ENCODE measurements around the gene GGACT.
"Not testable (repeated sequence)": the region's sequence is repeated elsewhere in the genome, so short reads cannot be mapped to it uniquely, and the experiment has no call there.

Gene GGACT

DNA sequence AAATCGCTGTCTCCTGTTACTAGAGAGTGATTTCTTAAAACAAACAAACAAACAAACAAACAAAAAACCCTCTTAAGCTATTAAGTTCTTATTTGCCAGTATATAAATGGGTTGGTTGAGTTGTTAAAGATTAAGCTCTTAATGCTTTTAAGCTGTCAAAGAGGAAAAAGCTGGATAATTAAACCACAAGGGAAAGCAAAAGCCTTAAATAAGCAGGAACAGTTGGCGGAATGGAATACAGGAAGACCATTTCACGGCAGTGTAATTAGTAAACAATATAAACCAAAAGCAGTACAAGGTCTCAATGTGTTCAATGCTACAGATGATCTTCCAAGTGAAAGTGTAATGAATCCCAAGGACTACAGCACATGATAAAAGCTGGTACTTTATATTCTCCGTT, 32.2 kb upstream of the GGACT start:
- no peaks in the 10 kb centered on the region for H3K27me3 ChIP-seq (ENCODE audit: control insufficient read depth, insufficient read depth, low read length, poor library complexity, severe bottlenecking)
- no peak overlapping the region for H3K27ac ChIP-seq (ENCODE audit: insufficient read depth, low read depth, low read length, poor library complexity, severe bottlenecking)
- H3K36me3 ChIP-seq (ENCODE audit: control insufficient read depth, insufficient read depth, low read length) = peaks cover 29% of the 10 kb centered on the region
- H3K9me3 ChIP-seq (ENCODE audit: control insufficient read depth, low read length) = no peaks in the 10 kb centered on the region
- H3K4me3 ChIP-seq (ENCODE audit: insufficient read depth, low read depth, low read length) = no peak overlapping the region
- WGBS, 2 experiments = 90 to 100% methylated on average over 4 of the region's 4 CpGs
- H3K4me1 ChIP-seq (ENCODE audit: control insufficient read depth, insufficient read depth, low read length) = no peaks in the 10 kb centered on the region

DNA sequence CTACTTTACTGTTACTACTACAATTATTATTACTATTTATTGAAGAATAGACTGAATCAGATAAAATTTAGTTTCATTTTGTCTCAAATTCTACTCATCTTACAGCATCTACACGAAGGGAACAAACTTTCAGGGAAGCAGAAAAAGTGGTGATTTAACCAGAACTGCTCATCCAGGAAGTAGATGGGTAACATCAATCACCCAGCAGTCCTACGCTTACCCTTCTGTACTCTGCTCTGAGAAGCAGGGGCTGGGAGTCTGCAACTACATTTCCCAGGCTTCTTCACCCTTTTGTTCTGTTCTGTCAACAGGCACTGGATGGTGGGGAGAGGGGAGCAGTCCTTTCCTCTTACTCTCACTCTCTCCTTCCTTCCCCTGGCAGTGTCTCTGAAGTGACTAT, 31.4 kb upstream of the GGACT start:
- WGBS, 2 experiments = 93 to 96% methylated on average over 2 of the region's 2 CpGs
- Histone ChIP-seq H3K9me3 (ENCODE audit: control insufficient read depth, low read length) (no peaks in the 10 kb centered on the region), H3K27me3 (ENCODE audit: control insufficient read depth, insufficient read depth, low read length, poor library complexity, severe bottlenecking) (no peaks in the 10 kb centered on the region), H3K27ac (ENCODE audit: insufficient read depth, low read depth, low read length, poor library complexity, severe bottlenecking) (no peak overlapping the region), H3K4me3 (ENCODE audit: insufficient read depth, low read depth, low read length) (no peak overlapping the region), H3K4me1 (ENCODE audit: control insufficient read depth, insufficient read depth, low read length) (no peaks in the 10 kb centered on the region), H3K36me3 (ENCODE audit: control insufficient read depth, insufficient read depth, low read length) (peaks cover 21% of the 10 kb centered on the region)

DNA sequence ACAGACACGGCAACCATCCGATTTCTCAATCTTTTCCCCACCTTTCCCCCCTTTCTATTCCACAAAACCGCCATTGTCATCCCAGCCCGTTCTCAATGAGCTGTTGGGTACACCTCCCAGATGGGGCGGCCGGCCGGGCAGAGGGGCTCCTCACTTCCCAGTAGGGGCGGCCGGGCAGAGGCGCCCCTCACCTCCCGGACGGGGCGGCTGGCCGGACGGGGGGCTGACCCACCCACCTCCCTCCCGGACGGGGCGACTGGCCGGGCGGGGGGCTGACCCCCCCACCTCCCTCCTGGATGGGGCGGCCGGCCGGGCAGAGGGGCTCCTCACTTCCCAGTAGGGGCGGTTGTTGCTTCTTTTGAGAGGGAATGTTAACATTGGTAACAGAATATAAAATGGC, 30.3 kb upstream of the GGACT start:
- WGBS, 2 experiments = 96 to 97% methylated on average over 13 to 18 of the region's 24 CpGs
- H3K4me3 ChIP-seq (ENCODE audit: insufficient read depth, low read depth, low read length); H3K4me1 ChIP-seq (ENCODE audit: control insufficient read depth, insufficient read depth, low read length); H3K9me3 ChIP-seq (ENCODE audit: control insufficient read depth, low read length); H3K27me3 ChIP-seq (ENCODE audit: control insufficient read depth, insufficient read depth, low read length, poor library complexity, severe bottlenecking); H3K27ac ChIP-seq (ENCODE audit: insufficient read depth, low read depth, low read length, poor library complexity, severe bottlenecking): not testable (repeated sequence)
- peaks cover 20% of the 10 kb centered on the region for H3K36me3 ChIP-seq (ENCODE audit: control insufficient read depth, insufficient read depth, low read length)

DNA sequence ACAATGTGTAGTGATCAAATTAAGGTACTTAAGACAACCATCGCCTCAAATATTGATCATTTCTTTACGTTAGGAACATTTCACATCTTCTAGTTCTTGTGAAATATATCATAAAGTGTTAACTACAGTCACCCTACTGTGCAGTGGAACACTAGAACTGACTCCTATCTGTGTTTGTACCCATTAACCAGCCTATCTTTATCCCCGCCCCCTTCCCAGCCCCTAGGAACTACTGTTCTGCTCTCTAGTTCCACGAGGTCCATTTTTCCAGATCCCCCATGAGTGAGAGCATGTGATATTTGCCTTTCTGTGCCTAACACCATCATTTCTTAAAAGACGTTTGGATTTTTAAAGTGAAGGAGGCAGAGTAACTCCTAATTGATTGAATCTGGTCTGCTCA, 24.4 kb upstream of the GGACT start:
- Histone ChIP-seq H3K36me3 (ENCODE audit: control insufficient read depth, insufficient read depth, low read length) (peaks cover 9% of the 10 kb centered on the region), H3K9me3 (ENCODE audit: control insufficient read depth, low read length) (no peaks in the 10 kb centered on the region)
- 78 to 90% methylated on average over 3 to 5 of the region's 5 CpGs for WGBS, 2 experiments

DNA sequence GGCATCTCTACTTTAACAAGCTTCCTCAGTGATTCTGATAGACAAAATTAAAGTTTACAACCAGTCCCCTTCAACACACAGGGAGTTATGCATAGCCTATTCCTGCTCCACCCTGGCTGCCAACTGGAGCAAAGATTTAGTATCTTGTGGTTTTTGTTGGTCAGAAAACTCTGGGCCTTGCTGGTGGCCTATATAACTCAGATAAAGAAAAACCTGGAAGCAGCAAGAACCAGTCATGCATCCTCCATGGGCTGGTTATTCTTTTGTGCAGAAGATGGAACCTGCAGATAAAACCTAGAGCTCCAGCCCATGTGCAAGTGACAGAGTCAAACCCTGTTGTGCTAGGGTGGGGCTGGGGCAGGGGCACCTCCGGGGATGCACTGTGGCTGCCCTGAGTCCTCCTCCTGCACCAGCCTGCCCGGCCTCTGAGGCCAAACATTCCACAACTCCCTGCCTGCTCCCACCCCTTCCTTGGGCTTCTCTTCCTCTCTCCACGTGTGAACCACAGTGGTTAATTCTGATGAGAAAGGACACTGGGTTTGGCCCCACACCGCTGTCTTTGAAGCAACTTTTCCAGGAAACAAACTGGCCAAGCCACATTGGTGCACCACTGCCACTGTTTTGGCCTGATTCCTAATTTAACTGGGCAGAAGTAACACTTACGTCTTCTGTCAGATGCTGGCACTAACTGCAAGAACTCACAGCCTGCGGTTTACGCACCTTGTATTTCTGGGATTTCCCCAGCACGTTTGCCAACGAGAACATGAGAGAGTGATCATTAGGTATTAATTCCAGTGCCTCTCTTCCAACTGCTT, 23.3 kb upstream of the GGACT start:
- Histone ChIP-seq H3K27me3 (ENCODE audit: control insufficient read depth, insufficient read depth, low read length, poor library complexity, severe bottlenecking) (no peaks in the 10 kb centered on the region), H3K9me3 (ENCODE audit: control insufficient read depth, low read length) (no peaks in the 10 kb centered on the region), H3K27ac (ENCODE audit: insufficient read depth, low read depth, low read length, poor library complexity, severe bottlenecking) (no peak overlapping the region), H3K4me1 (ENCODE audit: control insufficient read depth, insufficient read depth, low read length) (no peaks in the 10 kb centered on the region), H3K4me3 (ENCODE audit: insufficient read depth, low read depth, low read length) (no peak overlapping the region), H3K36me3 (ENCODE audit: control insufficient read depth, insufficient read depth, low read length) (peaks cover 9% of the 10 kb centered on the region)
- WGBS, 2 experiments = 87 to 90% methylated on average over 9 of the region's 9 CpGs

More for the DNA sequence above, 24.4 kb upstream of the GGACT start:
- Histone ChIP-seq H3K4me3 (ENCODE audit: insufficient read depth, low read depth, low read length) (no peak overlapping the region), H3K27ac (ENCODE audit: insufficient read depth, low read depth, low read length, poor library complexity, severe bottlenecking) (no peak overlapping the region), H3K4me1 (ENCODE audit: control insufficient read depth, insufficient read depth, low read length) (no peaks in the 10 kb centered on the region), H3K27me3 (ENCODE audit: control insufficient read depth, insufficient read depth, low read length, poor library complexity, severe bottlenecking) (no peaks in the 10 kb centered on the region)

DNA sequence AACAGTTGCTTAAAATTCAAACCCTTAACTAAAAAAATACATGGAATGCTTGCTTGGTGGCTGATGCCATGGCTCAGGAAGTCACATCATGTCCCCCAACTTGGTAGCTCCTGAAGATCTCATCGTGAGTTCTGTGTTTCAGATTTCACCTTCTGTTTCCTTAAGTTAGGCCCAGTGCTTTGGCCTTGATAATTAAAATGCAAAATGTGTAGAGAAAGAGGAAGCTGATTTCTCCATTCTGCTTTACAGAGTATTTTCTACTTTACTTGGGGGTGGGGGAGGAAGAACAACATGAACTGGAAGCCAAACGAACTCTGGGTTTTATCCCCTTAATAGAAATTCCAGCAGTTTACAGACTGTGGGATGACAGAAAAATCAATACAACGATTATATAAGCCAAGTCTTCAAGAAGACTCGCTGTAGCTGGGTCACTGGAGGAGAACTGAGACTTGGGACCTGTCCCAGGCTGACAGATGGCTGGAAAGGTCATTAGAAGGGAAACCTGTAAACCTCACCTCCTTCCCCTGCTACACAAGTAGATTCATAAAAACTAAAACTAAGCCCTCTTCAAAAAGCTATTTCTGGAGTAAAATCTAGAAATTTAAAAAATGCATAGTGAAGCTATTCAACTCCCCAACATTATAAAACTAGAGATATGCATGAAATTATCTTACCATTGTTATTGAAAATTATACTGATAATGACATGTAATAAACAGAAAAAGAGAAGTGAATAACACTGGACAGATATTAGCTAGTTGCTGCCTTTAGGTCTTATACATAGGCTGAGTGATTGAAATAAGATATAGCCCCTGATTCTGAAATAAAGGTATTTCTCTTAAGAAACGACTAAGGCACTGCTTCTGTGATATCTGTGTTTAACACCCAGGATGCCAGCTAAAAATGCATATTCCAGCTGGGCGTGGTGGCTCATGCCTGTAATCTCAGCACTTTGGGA, 22.1 kb upstream of the GGACT start:
- no peaks in the 10 kb centered on the region for H3K27me3 ChIP-seq (ENCODE audit: control insufficient read depth, insufficient read depth, low read length, poor library complexity, severe bottlenecking)
- H3K4me3 ChIP-seq (ENCODE audit: insufficient read depth, low read depth, low read length) = no peak overlapping the region
- H3K4me1 ChIP-seq (ENCODE audit: control insufficient read depth, insufficient read depth, low read length) = no peaks in the 10 kb centered on the region
- peaks cover 13% of the 10 kb centered on the region for H3K36me3 ChIP-seq (ENCODE audit: control insufficient read depth, insufficient read depth, low read length)
- 77 to 80% methylated on average over 5 to 6 of the region's 6 CpGs for WGBS, 2 experiments
- no peak overlapping the region for H3K27ac ChIP-seq (ENCODE audit: insufficient read depth, low read depth, low read length, poor library complexity, severe bottlenecking)
- H3K9me3 ChIP-seq (ENCODE audit: control insufficient read depth, low read length) = no peaks in the 10 kb centered on the region

DNA sequence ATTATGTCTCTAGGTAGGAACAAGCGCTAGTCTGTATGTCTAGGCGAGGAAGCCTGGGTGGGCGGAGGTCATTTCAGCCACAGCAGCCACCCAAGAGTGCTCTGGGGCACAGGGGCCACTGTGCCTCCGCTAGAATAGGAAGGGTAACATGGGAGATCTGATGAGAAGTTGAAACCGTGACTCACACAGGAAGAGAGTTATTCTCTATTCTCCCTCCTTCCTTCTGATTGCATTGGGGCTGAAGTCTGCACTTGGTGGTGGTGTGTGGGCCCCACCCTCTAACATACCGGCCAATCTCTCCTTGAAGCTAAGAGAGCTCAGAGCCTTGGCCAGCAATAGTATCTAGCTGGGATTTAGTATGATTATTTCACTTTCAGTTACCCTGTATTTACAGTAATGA, 20.3 kb upstream of the GGACT start:
- 97% methylated on average over 5 to 6 of the region's 6 CpGs for WGBS, 2 experiments
- H3K4me3 ChIP-seq (ENCODE audit: insufficient read depth, low read depth, low read length) = no peak overlapping the region

DNA sequence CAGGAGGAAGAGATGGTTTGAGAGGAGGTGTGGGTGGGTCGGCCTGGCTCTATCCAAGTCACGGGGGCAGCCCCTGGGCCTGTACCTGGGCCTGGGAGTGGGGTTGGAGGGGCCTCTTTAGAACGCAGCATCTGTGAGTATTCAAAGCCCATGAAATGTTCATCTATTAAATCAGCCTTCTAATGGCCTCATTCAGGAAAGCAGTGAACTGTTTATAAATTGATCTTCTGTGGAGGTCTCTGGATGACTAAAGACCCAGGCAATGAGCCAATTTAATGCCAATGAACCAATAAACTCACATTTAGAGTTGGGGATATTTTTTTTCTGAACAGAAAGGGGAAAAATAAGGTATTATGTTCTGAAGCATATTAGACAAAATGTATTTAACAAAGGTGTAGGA, 19.9 kb upstream of the GGACT start:
- Histone ChIP-seq H3K27ac (ENCODE audit: insufficient read depth, low read depth, low read length, poor library complexity, severe bottlenecking) (no peak overlapping the region), H3K4me3 (ENCODE audit: insufficient read depth, low read depth, low read length) (no peak overlapping the region), H3K36me3 (ENCODE audit: control insufficient read depth, insufficient read depth, low read length) (peaks cover 13% of the 10 kb centered on the region), H3K9me3 (ENCODE audit: control insufficient read depth, low read length) (no peaks in the 10 kb centered on the region), H3K4me1 (ENCODE audit: control insufficient read depth, insufficient read depth, low read length) (no peaks in the 10 kb centered on the region), H3K27me3 (ENCODE audit: control insufficient read depth, insufficient read depth, low read length, poor library complexity, severe bottlenecking) (no peaks in the 10 kb centered on the region)
- WGBS, 2 experiments = 94% methylated on average over 3 of the region's 3 CpGs

More for the DNA sequence above, 20.3 kb upstream of the GGACT start:
- H3K27ac ChIP-seq (ENCODE audit: insufficient read depth, low read depth, low read length, poor library complexity, severe bottlenecking) = no peak overlapping the region
- H3K9me3 ChIP-seq (ENCODE audit: control insufficient read depth, low read length) = no peaks in the 10 kb centered on the region
- no peaks in the 10 kb centered on the region for H3K4me1 ChIP-seq (ENCODE audit: control insufficient read depth, insufficient read depth, low read length)
- H3K36me3 ChIP-seq (ENCODE audit: control insufficient read depth, insufficient read depth, low read length) = peaks cover 13% of the 10 kb centered on the region
- no peaks in the 10 kb centered on the region for H3K27me3 ChIP-seq (ENCODE audit: control insufficient read depth, insufficient read depth, low read length, poor library complexity, severe bottlenecking)

DNA sequence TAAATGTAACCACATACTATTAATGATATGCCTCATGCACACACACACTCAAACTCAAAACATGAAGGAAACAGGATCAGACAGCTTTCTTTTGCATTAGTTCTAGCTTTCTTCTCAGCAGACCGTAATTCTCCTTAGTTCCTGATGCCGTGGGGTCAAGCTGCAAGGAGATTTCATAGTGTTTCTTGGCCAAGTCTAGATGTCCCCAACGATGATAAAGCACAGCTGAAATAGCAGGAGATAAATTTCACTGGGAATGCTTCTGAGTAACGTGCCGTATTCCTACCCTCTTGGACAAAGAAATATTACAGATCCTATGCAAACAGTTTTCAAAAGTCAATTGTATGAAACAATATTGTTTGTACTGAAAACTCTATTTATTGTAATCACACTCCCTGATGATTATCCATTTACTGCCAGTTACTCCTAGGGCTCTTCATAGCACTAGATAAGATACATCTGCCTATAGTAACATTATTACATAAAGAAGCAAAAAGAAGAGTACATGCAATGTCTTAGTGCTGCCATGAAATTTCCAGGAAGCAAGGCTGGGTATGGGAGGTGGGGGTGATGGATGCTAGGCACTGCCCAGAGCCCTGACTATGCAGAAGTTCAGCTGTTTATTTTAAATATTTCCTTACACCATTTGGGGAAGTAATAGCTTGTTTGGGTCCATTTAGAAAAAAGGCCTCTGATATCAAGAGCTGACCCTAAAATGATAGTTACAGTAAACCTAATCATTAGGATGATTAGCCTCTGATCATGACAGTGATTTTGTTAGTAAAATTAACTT, 16.5 kb upstream of the GGACT start:
- Histone ChIP-seq H3K36me3 (ENCODE audit: control insufficient read depth, insufficient read depth, low read length) (peaks cover 7% of the 10 kb centered on the region), H3K4me3 (ENCODE audit: insufficient read depth, low read depth, low read length) (no peak overlapping the region), H3K4me1 (ENCODE audit: control insufficient read depth, insufficient read depth, low read length) (no peaks in the 10 kb centered on the region)

More for the DNA sequence above, 16.5 kb upstream of the GGACT start:
- H3K27ac ChIP-seq (ENCODE audit: insufficient read depth, low read depth, low read length, poor library complexity, severe bottlenecking) = no peak overlapping the region
- WGBS, 2 experiments = 95 to 98% methylated on average over 5 of the region's 5 CpGs
- no peaks in the 10 kb centered on the region for H3K9me3 ChIP-seq (ENCODE audit: control insufficient read depth, low read length)
- H3K27me3 ChIP-seq (ENCODE audit: control insufficient read depth, insufficient read depth, low read length, poor library complexity, severe bottlenecking) = no peaks in the 10 kb centered on the region

Measured in ectodermal cell (in vitro differentiated cells).